Tibial artery (tissue), 4 donors: ENCODE measurements around the gene STON2.
"Not testable (repeated sequence)": the region's sequence is repeated elsewhere in the genome, so short reads cannot be mapped to it uniquely, and the experiment has no call there.

ENCODE experiments used
- DNase-seq, 2 donors: peaks; one replicate each; pipeline ENCODE4 v3.0.0-alpha.2; 2019
- H3K27ac ChIP-seq, 2 donors: fragments of 200-600 bp; sonication (generic) in 1 of 2; 1 replicate in 1 of 2; 2 replicates in 1 of 2; pipeline ENCODE4 v1.5.1; 2018 to 2019; ENCODE audit warnings: mild to moderate bottlenecking in 1 of 2
- H3K27me3 ChIP-seq, 2 donors: fragments of 200-600 bp; sonication (generic) in 1 of 2; one replicate each; pipeline versions ENCODE4 v1.5.1 to v1.6.0; 2016 to 2019
- H3K36me3 ChIP-seq, 3 donors: fragments of 200-600 bp; sonication (generic) in 2 of 3; one replicate each; pipeline ENCODE4 v1.5.1; 2016 to 2019; ENCODE audit warnings: mild to moderate bottlenecking in 2 of 3
- H3K4me1 ChIP-seq, 4 donors: fragments of 200-600 bp; sonication (generic) in 2 of 4; 1 replicate in 3 of 4; 2 replicates in 1 of 4; pipeline ENCODE4 v1.5.1; 2016 to 2019
- H3K4me3 ChIP-seq, 2 donors: fragments of 200-600 bp; sonication (generic) in 1 of 2; 1 replicate in 1 of 2; 2 replicates in 1 of 2; pipeline ENCODE4 v1.5.1; 2018 to 2019; ENCODE audit warnings: mild to moderate bottlenecking in 2 of 2
- H3K9me3 ChIP-seq, 3 donors: fragments of 200-600 bp; sonication (generic) in 1 of 3; one replicate each; pipeline ENCODE4 v1.5.1; 2016 to 2019
- CTCF ChIP-seq, 2 experiments: fragments of 200-600 bp in 1 of 2; fragments of 450-650 bp in 1 of 2; IDR thresholded peaks; one replicate each; pipeline ENCODE4 v1.5.1; 2017 to 2019; ENCODE audit warnings: antibody characterized with exemption in 2 of 2, mild to moderate bottlenecking in 1 of 2, moderate library complexity in 1 of 2
- intact Hi-C: fragments of 100-400 bp; cut with DNase I; formaldehyde crosslinking; loops from one replicate; pipeline ENCODE4 v1.15.0; 2023; ENCODE audit warnings: low total_unique reads

STON2 gene

GRCh38 chr14:81382517-81383225, 17.5 kb downstream of the STON2 start:
- intact Hi-C loops, result no loop called here
- Histone ChIP-seq H3K9me3 (no peaks in the 10 kb centered on the region), H3K27ac (no peak overlapping the region), H3K36me3 (no peaks in the 10 kb centered on the region), H3K27me3 (no peaks in the 10 kb centered on the region), H3K4me3 (no peak overlapping the region), H3K4me1 (no peaks in the 10 kb centered on the region)
- TF ChIP-seq CTCF (IDR thresholded peaks at IDR 0.05), result no peak
- DNase-seq, result no peak

- intact Hi-C loops, H3K4me1 ChIP-seq, H3K27me3 ChIP-seq, H3K27ac ChIP-seq, H3K4me3 ChIP-seq, DNase-seq, H3K9me3 ChIP-seq, H3K36me3 ChIP-seq: not testable (repeated sequence)
Measured at GRCh38 chr14:81380009-81380408, 20.1 kb downstream of the STON2 start.

DNA sequence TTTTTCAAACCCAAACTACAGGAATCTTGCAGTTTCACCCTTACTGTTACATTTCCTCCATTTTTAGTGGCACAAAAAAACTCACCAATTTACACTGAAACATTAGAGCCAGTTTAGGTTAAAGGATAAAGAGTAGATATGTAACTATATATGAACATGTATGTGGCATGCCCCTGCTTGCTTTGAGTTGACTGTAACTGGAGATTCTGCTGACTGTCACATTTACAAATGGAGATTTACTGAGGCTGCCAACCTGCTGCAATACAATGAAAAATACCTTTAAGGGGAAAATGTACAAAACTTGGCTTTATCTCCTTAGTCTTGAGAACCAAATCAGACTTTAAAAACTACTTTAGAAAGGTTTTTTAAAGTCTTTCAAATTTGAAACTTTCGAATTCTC, 28.3 kb downstream of the STON2 start:
- Histone ChIP-seq H3K36me3 (no peaks in the 10 kb centered on the region), H3K4me1 (no peaks in the 10 kb centered on the region), H3K27me3 (no peaks in the 10 kb centered on the region), H3K4me3 (no peak overlapping the region), H3K9me3 (no peaks in the 10 kb centered on the region), H3K27ac (no peak overlapping the region)
- DNase-seq, result no peak
- TF ChIP-seq CTCF (IDR thresholded peaks at IDR 0.05), result no peak
- intact Hi-C loops, result no loop called here

DNA sequence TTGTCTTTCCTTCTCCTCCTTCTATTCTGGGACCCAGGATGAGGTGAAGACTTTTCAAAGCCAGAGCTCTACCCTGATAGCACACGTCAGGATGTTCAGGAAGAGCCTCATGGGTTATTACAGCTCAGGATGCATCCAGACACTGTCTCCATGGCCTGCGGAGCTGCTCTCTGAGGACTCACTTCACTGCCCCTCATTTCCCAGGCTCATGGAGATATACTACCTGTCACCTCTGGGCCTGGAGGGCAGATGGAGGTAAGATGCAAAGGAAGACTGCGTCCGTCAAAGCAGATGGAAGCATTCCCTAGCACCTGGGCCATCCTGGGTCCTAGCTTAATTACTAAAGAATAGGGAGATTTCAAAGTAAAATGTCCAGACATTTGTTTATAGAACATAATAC, 32.6 kb downstream of the STON2 start:
- H3K4me1 ChIP-seq, result no peaks in the 10 kb centered on the region
- TF ChIP-seq CTCF (IDR thresholded peaks at IDR 0.05), result no peak
- no peak overlapping the region for H3K4me3 ChIP-seq
- H3K36me3 ChIP-seq, result no peaks in the 10 kb centered on the region
- H3K27me3 ChIP-seq, result no peaks in the 10 kb centered on the region
- no peak overlapping the region for H3K27ac ChIP-seq
- intact Hi-C loops, result no loop called here
- no peaks in the 10 kb centered on the region for H3K9me3 ChIP-seq
- DNase-seq, result no peak

DNA sequence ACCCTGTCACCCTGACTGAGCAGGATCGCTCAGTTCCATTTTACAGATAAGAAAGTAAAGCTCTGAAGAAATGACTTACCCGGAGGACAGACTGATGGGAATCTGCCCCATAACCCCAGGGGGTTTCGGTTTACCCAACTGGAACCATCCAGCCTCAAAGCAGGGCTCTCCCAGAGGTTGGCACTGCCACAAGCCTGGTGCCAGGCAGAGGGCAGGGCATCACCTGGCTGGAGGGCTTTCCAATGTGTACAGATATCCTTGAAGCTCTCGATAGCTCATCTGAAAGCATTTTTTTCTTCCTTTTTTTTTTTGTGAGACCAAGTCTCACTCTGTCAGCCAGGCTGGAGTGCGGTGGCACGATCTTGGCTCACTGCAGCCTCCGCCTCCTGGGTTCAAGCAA, 33.2 kb downstream of the STON2 start:
- Histone ChIP-seq H3K4me3 (no peak overlapping the region), H3K27me3 (no peaks in the 10 kb centered on the region), H3K9me3 (no peaks in the 10 kb centered on the region), H3K4me1 (no peaks in the 10 kb centered on the region), H3K36me3 (no peaks in the 10 kb centered on the region), H3K27ac (no peak overlapping the region)
- no peak for TF ChIP-seq CTCF (IDR thresholded peaks at IDR 0.05)
- DNase-seq, result no peak
- intact Hi-C loops, result no loop called here

DNA sequence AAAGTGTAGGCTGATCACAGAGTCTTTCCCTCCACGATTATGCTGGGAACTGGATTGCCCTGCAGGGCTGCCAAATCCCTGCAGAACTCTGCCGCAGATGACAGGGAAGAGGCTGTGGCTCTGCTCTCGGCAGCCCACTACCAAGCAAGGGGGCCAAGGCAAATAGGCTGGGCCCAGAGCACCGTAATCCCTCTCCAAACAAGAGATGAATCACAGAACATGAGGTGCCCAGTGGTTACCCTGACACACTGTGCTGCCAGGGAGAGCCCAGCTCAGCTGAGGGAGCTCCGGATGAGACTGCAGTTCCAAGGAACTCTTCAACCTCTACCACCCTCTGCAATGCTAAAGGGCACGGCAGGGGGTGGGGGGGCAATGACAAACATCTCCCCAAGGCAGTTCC, 33.9 kb downstream of the STON2 start:
- no peak for TF ChIP-seq CTCF (IDR thresholded peaks at IDR 0.05)
- DNase-seq, result no peak
- Histone ChIP-seq H3K27ac (no peak overlapping the region), H3K4me1 (no peaks in the 10 kb centered on the region), H3K36me3 (no peaks in the 10 kb centered on the region), H3K27me3 (no peaks in the 10 kb centered on the region), H3K4me3 (no peak overlapping the region), H3K9me3 (no peaks in the 10 kb centered on the region)
- intact Hi-C loops, result no loop called here
